OCI-LY7 (cell line): ENCODE data around the gene CD248.

Source experiments
- EZH2phosphoT487 ChIP-seq: fragments of 200-600 bp; sonication (generic); IDR thresholded peaks from 2 replicates; pipeline ENCODE4 v1.6.1; 2018; ENCODE audit warnings: low read depth, borderline replicate concordance, mild to moderate bottlenecking, mixed run types, antibody characterized with exemption, low read length, moderate library complexity, mixed read lengths
- TF ChIP-seq, protein P1 (sequence below): fragments of 200-600 bp; sonication (generic); conservative IDR thresholded peaks from 2 replicates; pipeline ENCODE4 v1.5.1; 2014; ENCODE audit warnings: mild to moderate bottlenecking, antibody characterized with exemption, low read length, moderate library complexity, mixed read lengths

DNA sequence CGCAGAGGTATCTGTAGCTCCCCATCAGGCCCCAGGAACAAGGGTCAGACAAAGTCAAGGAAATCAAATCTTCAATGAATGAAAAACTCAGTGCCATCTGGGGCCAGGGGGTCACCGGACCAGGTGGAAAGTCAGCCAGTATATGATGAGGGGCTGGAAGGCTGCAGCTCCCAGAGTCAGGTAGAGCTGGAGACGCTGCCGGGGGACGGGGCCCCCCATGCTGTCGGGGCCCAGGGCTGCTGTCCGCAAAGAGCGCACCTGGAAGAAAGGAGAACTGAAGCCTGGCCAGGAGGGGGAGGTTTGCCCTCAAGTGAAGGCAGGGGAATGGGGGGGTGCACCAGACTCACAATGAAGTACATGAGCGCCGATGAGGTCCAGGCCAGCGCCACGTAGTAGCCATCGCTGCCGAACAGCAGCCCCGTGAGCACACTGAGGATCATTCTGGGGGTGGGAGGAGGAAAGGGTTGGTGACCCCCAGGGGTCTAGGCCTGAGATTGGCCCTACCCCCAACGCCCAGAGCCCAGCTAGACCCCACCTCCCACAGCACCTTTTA, 32.2 kb downstream of the CD248 start:
- TF ChIP-seq, protein P1, sequence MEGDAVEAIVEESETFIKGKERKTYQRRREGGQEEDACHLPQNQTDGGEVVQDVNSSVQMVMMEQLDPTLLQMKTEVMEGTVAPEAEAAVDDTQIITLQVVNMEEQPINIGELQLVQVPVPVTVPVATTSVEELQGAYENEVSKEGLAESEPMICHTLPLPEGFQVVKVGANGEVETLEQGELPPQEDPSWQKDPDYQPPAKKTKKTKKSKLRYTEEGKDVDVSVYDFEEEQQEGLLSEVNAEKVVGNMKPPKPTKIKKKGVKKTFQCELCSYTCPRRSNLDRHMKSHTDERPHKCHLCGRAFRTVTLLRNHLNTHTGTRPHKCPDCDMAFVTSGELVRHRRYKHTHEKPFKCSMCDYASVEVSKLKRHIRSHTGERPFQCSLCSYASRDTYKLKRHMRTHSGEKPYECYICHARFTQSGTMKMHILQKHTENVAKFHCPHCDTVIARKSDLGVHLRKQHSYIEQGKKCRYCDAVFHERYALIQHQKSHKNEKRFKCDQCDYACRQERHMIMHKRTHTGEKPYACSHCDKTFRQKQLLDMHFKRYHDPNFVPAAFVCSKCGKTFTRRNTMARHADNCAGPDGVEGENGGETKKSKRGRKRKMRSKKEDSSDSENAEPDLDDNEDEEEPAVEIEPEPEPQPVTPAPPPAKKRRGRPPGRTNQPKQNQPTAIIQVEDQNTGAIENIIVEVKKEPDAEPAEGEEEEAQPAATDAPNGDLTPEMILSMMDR: no peak
- TF ChIP-seq EZH2phosphoT487: no peak
